Liver (tissue), 9 donors: Measurements from ENCODE around the gene NXPH2. TPM values are rescaled to one million over a fixed set of nuclear protein-coding genes. Genes with fewer than 3 reads are reported as not detected.

ENCODE experiments used
- DNase-seq: peaks from one replicate; pipeline ENCODE4 v3.0.0-alpha.2; 2017; ENCODE audit warnings: low spot score
- H3K27ac ChIP-seq, 2 donors: one replicate each; pipeline ENCODE4 v1.7.0; 2013; ENCODE audit warnings: inconsistent platforms in 2 of 2, low read length in 2 of 2, control low read depth in 1 of 2, low read depth in 1 of 2, mild to moderate bottlenecking in 1 of 2
- H3K27me3 ChIP-seq, 4 donors: one replicate each; pipeline versions ENCODE4 v1.6.1 to v1.7.0; 2013; ENCODE audit warnings: low read length in 3 of 4, inconsistent platforms in 1 of 4, mild to moderate bottlenecking in 1 of 4, moderate library complexity in 1 of 4; ENCODE audit not compliant: control insufficient read depth in 4 of 4, insufficient read depth in 4 of 4
- H3K36me3 ChIP-seq, 4 donors: one replicate each; pipeline versions ENCODE4 v1.6.1 to v1.7.0; 2013; ENCODE audit warnings: low read length in 3 of 4, mild to moderate bottlenecking in 3 of 4, low read depth in 1 of 4, moderate library complexity in 1 of 4; ENCODE audit not compliant: control insufficient read depth in 4 of 4, insufficient read depth in 3 of 4
- H3K4me1 ChIP-seq, 4 donors: one replicate each; pipeline versions ENCODE4 v1.6.1 to v1.7.0; 2013; ENCODE audit warnings: low read length in 3 of 4, mild to moderate bottlenecking in 3 of 4, moderate library complexity in 1 of 4; ENCODE audit not compliant: control insufficient read depth in 4 of 4, insufficient read depth in 4 of 4
- H3K4me3 ChIP-seq, 3 donors: one replicate each; pipeline versions ENCODE4 v1.6.1 to v1.7.0; 2013; ENCODE audit warnings: low read length in 3 of 3, control low read depth in 1 of 3, low read depth in 1 of 3, mild to moderate bottlenecking in 1 of 3
- H3K9ac ChIP-seq, 2 donors: one replicate each; pipeline ENCODE4 v1.7.0; 2013; ENCODE audit warnings: low read length in 2 of 2, mild to moderate bottlenecking in 2 of 2, moderate library complexity in 2 of 2, control low read depth in 1 of 2, low read depth in 1 of 2
- H3K9me3 ChIP-seq, 4 donors: one replicate each; pipeline versions ENCODE4 v1.6.1 to v1.7.0; 2013; ENCODE audit warnings: low read length in 3 of 4; ENCODE audit not compliant: control insufficient read depth in 4 of 4
- EGR1 ChIP-seq, 2 donors: IDR thresholded peaks; 2 replicates each; pipeline ENCODE4 v1.6.1; 2016 to 2018; ENCODE audit warnings: antibody characterized with exemption in 2 of 2, low read depth in 2 of 2
- FOXA2 ChIP-seq: IDR thresholded peaks from 2 replicates; pipeline ENCODE4 v1.6.1; 2016; ENCODE audit warnings: antibody characterized with exemption
- GABPA ChIP-seq, 2 donors: IDR thresholded peaks in 1 of 2; conservative IDR thresholded peaks in 1 of 2; 2 replicates each; pipeline ENCODE4 v1.6.1; 2016; ENCODE audit warnings: antibody characterized with exemption in 2 of 2, mild to moderate bottlenecking in 1 of 2, moderate library complexity in 1 of 2
- HNF4A ChIP-seq, 2 donors: conservative IDR thresholded peaks; 2 replicates each; pipeline ENCODE4 v1.6.1; 2016; ENCODE audit warnings: antibody characterized with exemption in 2 of 2, mild to moderate bottlenecking in 2 of 2
- HNF4G ChIP-seq: IDR thresholded peaks from 2 replicates; pipeline ENCODE4 v1.6.1; 2016; ENCODE audit warnings: antibody characterized with exemption
- JUND ChIP-seq, 2 donors: IDR thresholded peaks; 2 replicates each; pipeline ENCODE4 v1.6.1; 2016; ENCODE audit warnings: antibody characterized with exemption in 2 of 2
- NR2F2 ChIP-seq: IDR thresholded peaks from 2 replicates; pipeline ENCODE4 v1.6.1; 2016; ENCODE audit warnings: antibody characterized with exemption
- RAD21 ChIP-seq, 2 donors: IDR thresholded peaks; 2 replicates each; pipeline ENCODE4 v1.6.1; 2016; ENCODE audit warnings: antibody characterized with exemption in 2 of 2, mild to moderate bottlenecking in 2 of 2
- RXRA ChIP-seq, 2 donors: IDR thresholded peaks; 2 replicates each; pipeline ENCODE4 v1.6.1; 2017 to 2018; ENCODE audit warnings: antibody characterized with exemption in 2 of 2, mild to moderate bottlenecking in 1 of 2
- TAF1 ChIP-seq: conservative IDR thresholded peaks from 2 replicates; pipeline ENCODE4 v1.6.1; 2016; ENCODE audit warnings: antibody characterized with exemption, mild to moderate bottlenecking
- YY1 ChIP-seq: IDR thresholded peaks from 2 replicates; pipeline ENCODE4 v1.6.1; 2016; ENCODE audit warnings: antibody characterized with exemption, mild to moderate bottlenecking
- whole genome bisulfite sequencing: extraction: QIAGEN DNeasy Blood & Tissue Kit; methylation state at CpG from one replicate; pipeline ENCODE4 v1.1.7; 2013; 5-methylcytosine and 5-hydroxymethylcytosine counted together
- polyA plus RNA-seq, 2 donors: library from polyadenylated mRNA; stranded (reverse) in 1 of 2; unstranded in 1 of 2; fragments of 200-250 nt in 1 of 2; fragments of >200 nt in 1 of 2; fragmentation: Nextera tagmentation in 1 of 2; extraction: Ambion mirVana in 1 of 2; gene quantifications; one replicate each; pipeline versions ENCODE4 v1.2.1 to v1.2.3, GENCODE V29; 2013 to 2015
- total RNA-seq, 2 donors: library from RNA; depleted of rRNA; stranded (reverse); fragments of >200 nt; gene quantifications; one replicate each; pipeline ENCODE4 v1.2.3, GENCODE V29; 2014
- TF ChIP-seq, protein P1 (sequence below): IDR thresholded peaks from 2 replicates; pipeline ENCODE4 v1.6.1; 2016; ENCODE audit warnings: antibody characterized with exemption, mild to moderate bottlenecking
- TF ChIP-seq, protein P2 (sequence below): IDR thresholded peaks from 2 replicates; pipeline ENCODE4 v1.6.1; 2016; ENCODE audit warnings: antibody characterized with exemption
- TF ChIP-seq, protein P3 (sequence below): IDR thresholded peaks from 2 replicates; pipeline ENCODE4 v1.6.1; 2016; ENCODE audit warnings: antibody characterized with exemption
- TF ChIP-seq, protein P4 (sequence below): IDR thresholded peaks from 2 replicates; pipeline ENCODE4 v1.6.1; 2016; ENCODE audit warnings: antibody characterized with exemption
- donor health status: healthy.
- donor health status: healthy.
- donor health status: healthy.
- donor health status: healthy.
- donor health status: healthy.

The NXPH2 gene
- total and polyA plus RNA-seq, 4 donors: 0.15 to 0.19 TPM; not detected in 2

DNA sequence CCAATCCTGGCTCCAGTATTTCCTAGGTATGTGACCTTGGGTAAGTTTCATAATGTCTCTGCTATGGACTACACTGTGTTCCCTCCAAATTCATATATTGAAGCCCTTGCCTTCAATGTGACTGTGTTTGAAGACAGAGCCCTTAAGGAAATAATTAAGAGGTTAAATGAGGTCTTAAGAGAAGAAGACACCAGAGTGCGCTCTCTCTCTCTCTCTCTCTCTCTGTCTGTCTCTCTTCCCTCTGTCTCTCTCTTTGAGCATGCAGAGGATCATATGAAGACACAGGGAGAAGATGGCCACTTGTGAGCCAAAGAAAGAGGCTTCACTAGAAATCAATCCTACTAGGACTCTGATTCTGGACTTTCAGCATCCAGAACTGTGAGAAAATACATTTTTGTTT, 52.2 kb downstream of the NXPH2 start:
- H3K9me3 ChIP-seq: no peaks in the 10 kb centered on the region
- H3K36me3 ChIP-seq: no peaks in the 10 kb centered on the region
- no peaks in the 10 kb centered on the region for H3K27me3 ChIP-seq
- no peak overlapping the region for H3K9ac ChIP-seq
- no peak overlapping the region for H3K4me3 ChIP-seq
- TF ChIP-seq FOXA2: no peak
- TF ChIP-seq NR2F2: no peak
- TF ChIP-seq, protein P1, sequence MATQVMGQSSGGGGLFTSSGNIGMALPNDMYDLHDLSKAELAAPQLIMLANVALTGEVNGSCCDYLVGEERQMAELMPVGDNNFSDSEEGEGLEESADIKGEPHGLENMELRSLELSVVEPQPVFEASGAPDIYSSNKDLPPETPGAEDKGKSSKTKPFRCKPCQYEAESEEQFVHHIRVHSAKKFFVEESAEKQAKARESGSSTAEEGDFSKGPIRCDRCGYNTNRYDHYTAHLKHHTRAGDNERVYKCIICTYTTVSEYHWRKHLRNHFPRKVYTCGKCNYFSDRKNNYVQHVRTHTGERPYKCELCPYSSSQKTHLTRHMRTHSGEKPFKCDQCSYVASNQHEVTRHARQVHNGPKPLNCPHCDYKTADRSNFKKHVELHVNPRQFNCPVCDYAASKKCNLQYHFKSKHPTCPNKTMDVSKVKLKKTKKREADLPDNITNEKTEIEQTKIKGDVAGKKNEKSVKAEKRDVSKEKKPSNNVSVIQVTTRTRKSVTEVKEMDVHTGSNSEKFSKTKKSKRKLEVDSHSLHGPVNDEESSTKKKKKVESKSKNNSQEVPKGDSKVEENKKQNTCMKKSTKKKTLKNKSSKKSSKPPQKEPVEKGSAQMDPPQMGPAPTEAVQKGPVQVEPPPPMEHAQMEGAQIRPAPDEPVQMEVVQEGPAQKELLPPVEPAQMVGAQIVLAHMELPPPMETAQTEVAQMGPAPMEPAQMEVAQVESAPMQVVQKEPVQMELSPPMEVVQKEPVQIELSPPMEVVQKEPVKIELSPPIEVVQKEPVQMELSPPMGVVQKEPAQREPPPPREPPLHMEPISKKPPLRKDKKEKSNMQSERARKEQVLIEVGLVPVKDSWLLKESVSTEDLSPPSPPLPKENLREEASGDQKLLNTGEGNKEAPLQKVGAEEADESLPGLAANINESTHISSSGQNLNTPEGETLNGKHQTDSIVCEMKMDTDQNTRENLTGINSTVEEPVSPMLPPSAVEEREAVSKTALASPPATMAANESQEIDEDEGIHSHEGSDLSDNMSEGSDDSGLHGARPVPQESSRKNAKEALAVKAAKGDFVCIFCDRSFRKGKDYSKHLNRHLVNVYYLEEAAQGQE: no peak
- TF ChIP-seq HNF4A (conservative IDR thresholded peaks at IDR 0.05): no peak
- TF ChIP-seq YY1: no peak
- TF ChIP-seq, protein P2, sequence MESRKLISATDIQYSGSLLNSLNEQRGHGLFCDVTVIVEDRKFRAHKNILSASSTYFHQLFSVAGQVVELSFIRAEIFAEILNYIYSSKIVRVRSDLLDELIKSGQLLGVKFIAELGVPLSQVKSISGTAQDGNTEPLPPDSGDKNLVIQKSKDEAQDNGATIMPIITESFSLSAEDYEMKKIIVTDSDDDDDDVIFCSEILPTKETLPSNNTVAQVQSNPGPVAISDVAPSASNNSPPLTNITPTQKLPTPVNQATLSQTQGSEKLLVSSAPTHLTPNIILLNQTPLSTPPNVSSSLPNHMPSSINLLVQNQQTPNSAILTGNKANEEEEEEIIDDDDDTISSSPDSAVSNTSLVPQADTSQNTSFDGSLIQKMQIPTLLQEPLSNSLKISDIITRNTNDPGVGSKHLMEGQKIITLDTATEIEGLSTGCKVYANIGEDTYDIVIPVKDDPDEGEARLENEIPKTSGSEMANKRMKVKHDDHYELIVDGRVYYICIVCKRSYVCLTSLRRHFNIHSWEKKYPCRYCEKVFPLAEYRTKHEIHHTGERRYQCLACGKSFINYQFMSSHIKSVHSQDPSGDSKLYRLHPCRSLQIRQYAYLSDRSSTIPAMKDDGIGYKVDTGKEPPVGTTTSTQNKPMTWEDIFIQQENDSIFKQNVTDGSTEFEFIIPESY: no peak
- TF ChIP-seq JUND (IDR thresholded peaks at IDR 0.05): no peak
- TF ChIP-seq, protein P3, sequence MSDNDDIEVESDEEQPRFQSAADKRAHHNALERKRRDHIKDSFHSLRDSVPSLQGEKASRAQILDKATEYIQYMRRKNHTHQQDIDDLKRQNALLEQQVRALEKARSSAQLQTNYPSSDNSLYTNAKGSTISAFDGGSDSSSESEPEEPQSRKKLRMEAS: no peak
- TF ChIP-seq EGR1 (IDR thresholded peaks at IDR 0.05; ENCODE audit: low read depth in 2 of 2): no peak
- TF ChIP-seq, protein P4, sequence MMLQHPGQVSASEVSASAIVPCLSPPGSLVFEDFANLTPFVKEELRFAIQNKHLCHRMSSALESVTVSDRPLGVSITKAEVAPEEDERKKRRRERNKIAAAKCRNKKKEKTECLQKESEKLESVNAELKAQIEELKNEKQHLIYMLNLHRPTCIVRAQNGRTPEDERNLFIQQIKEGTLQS: no peak
- no peak for TF ChIP-seq HNF4G
- TF ChIP-seq GABPA (IDR thresholded peaks at IDR 0.05 in 1 of 2, conservative IDR thresholded peaks at IDR 0.05 in 1 of 2): no peak
- 100% methylated on average over 1 of the region's 1 CpG for WGBS
- no peak overlapping the region for H3K27ac ChIP-seq
- no peak for DNase-seq
- peaks cover 0 to 14% (median 13%) of the 10 kb centered on the region in 4 donors for H3K4me1 ChIP-seq

DNA sequence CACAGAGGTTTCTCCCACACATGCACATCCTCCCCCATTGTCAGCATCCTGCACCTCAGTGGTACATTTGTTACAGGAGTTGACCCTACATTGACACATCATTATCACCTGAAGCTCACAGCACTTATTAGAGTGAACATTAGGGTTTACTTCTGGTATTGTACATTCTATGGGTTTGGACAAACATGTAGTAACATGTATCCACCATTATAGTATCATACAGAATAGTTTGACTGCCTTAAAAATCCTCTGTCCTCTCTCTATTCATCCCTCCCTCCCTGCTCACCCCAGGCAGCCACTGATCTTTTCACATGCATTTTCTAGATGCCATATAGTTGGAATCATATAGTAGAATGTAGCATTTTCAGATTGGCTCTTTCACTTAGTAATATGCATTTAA, 53.5 kb downstream of the NXPH2 start:
- TF ChIP-seq, protein P2: no peak
- TF ChIP-seq JUND (IDR thresholded peaks at IDR 0.05) (no peak), HNF4G (no peak), EGR1 (IDR thresholded peaks at IDR 0.05; ENCODE audit: low read depth in 2 of 2) (no peak), HNF4A (conservative IDR thresholded peaks at IDR 0.05) (no peak), YY1 (no peak), FOXA2 (no peak), NR2F2 (no peak), RXRA (IDR thresholded peaks at IDR 0.05) (no peak), TAF1 (no peak), RAD21 (IDR thresholded peaks at IDR 0.05) (no peak), GABPA (IDR thresholded peaks at IDR 0.05 in 1 of 2, conservative IDR thresholded peaks at IDR 0.05 in 1 of 2) (no peak)
- TF ChIP-seq, protein P4: no peak
- Histone ChIP-seq H3K27me3 (no peaks in the 10 kb centered on the region), H3K4me3 (no peak overlapping the region), H3K9me3 (no peaks in the 10 kb centered on the region), H3K4me1 (peaks cover 0 to 14% (median 13%) of the 10 kb centered on the region in 4 donors), H3K36me3 (no peaks in the 10 kb centered on the region), H3K9ac (no peak overlapping the region), H3K27ac (no peak overlapping the region)
- no peak for DNase-seq
